T-helper 1 cell treated with Interleukin-12 subunit alpha and Interleukin-12 subunit beta and Interleukin-4 antibody, amounts not matched to agents 30 ng/mL and 1 ng/mL, for 36 hours (primary cell): ENCODE data around the gene STOML3. TPM values are rescaled to one million over a fixed set of nuclear protein-coding genes. Genes with fewer than 3 reads are reported as not detected.

Experiments
- intact Hi-C: fragments of 100-400 bp; cut with micrococcal nuclease; formaldehyde crosslinking; loops from one replicate; pipeline ENCODE4 v1.15.1; 2024
- total RNA-seq: library from RNA; stranded (reverse); gene quantifications from 2 replicates; pipeline ENCODE4 v1.2.3, GENCODE V29; 2022

Gene STOML3
- total RNA-seq, 1 donor from 2014 or later = not detected

DNA sequence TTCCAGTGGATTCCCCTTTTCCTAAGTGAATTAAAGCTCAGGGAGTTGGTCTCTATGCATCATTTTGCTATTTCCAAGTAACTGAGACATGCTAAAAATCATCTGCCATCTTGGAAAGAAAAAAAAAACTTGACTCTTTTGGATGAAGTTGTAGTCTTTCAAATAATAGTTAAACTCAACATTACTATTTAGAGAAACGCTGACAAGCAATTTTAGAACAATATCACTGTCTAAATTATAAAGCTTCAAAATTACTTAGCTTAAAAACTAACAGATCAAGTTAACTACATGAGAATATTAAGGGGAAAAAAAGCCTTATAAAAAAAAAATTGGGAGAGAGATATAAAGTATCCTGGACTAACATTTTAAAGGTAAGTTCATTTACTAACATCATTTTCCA, 68.5 kb downstream of the STOML3 start:
- intact Hi-C loops = no loop called here

GRCh38 chr13:38921081-38921480, 69.5 kb downstream of the STOML3 start:
- intact Hi-C loops = no loop called here

Other genes with a start within 250 kb of the STOML3 start
- 69.3 and 71.2 TPM in 2 replicates for gene PROSER1, start 47.3 kb upstream of the STOML3 start, total RNA-seq
- gene NHLRC3, start 47.6 kb upstream of the STOML3 start, total RNA-seq = 19.2 and 22.0 TPM in 2 replicates